ENCODE data around the gene FASTK. TPM values are rescaled to one million over a fixed set of nuclear protein-coding genes. Genes with fewer than 3 reads are reported as not detected.

The FASTK gene
- total RNA-seq, 1 donor from 2014 or later, result 121 TPM

DNA sequence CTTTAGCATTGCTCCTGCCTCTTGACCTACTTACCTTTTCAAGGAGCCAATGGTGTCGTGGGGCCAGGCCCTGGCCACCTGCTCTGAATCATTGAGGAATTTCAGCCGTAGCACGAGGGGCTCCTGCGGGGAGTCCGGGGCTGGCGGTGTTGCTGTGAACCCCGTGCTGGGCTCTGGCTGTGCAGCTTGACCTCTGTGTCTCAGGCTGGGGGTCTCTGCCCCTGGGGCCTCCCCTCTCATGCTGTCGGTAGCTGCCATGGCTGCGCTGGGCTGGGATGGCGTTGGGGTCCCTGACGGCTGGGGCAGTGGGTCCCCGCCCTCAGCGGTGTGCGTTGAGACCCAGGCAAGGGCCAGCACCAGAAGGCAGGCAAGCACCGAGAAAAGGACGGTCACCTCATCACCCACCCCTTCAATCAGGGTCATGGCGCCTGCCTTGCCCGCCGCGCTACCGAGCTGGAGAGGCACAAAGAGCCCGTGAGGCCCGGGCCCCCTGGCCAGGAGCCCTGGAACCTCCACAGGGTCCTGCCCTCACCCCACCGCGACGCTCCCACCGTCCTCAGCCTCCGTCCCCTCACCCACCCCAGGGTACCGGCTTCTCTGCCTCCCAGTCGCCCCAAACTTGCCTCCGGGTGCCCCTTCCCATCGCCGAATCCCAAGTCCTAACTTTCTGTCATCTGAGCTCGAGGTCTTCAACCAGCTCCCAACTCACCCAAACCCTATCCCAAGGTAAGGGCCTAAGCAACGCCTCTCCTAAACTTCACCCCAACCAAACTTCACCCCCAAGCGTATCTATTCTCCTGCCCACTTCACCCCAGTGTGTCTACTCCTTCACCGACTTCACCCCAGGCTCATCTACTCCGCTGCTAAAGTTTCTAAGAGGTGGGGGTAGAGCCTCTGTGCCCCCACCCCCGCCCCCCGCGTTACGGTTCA, 1.8 kb upstream of the FASTK start:
- DNase-seq (ENCODE audit: low spot score), result no peak

DNA sequence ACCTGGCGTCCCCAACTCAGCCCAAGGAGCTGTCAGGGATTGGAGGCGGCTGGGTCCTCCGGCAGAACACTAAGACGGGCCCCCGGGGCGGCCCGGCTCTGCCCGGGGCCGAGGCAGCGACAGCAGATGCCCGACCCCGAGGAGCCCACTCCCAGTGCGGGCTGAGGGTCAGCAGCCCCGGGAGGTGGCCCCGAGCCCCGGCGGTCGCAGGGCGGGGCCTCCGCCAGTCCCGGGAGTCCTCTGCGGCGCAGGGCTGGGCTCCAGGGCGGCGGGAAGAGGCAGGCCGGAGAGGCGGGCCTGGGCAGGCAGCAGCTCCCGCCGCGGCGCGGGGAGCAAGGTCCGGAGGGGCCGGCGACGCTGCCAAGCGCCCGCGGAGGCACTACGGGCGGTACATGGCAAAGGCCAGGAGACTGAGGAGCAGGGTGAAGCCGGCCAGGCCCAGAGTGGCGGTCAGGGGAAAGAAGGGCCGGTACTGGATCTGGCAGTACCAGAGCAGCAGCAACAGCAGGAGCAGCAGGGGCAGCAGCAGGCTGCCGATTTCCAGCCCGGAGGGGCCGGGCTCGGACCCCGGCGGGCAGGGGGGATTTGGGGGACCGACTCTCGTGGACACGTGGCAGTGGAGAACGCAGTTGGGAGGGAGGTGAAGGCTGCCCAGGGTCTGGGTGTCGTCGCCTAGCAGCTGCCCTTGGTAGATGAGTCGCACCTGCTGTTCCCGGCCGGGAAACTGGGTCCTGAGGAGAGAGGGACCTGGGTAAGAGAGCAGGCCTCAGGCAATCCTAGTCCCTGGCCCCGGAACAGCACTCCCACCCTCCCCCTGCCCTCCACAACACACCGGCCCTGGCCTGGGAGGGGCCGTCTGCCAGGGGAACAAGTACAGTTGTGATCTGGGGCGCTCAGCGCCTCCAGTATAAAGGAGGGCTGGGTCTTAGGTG, 827 bp upstream of the FASTK start:
- DNase-seq (ENCODE audit: low spot score), result no peak

DNA sequence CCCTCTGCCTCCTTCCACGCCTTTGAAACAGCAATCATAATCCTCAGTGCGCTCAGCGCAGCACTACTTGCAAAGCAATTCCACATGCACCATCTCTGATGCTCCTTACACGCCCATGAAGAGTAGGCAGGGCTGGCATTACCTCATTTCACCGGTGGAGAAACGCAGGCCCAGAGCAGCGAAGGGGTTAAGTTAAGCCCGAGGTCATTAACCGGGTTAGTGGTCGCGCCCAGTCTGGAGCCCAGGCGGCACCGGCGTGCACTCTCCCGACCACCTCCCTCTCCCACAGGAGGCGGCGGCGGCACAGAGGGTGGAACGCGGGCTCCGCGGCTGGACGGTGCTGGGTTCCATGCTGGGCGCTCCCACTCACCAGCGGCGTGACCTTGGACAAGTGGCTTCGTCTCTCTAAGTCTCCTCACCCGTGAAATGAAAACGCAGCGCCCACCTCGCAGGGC, 515 bp downstream of the FASTK start:
- no peak for DNase-seq (ENCODE audit: low spot score)

DNA sequence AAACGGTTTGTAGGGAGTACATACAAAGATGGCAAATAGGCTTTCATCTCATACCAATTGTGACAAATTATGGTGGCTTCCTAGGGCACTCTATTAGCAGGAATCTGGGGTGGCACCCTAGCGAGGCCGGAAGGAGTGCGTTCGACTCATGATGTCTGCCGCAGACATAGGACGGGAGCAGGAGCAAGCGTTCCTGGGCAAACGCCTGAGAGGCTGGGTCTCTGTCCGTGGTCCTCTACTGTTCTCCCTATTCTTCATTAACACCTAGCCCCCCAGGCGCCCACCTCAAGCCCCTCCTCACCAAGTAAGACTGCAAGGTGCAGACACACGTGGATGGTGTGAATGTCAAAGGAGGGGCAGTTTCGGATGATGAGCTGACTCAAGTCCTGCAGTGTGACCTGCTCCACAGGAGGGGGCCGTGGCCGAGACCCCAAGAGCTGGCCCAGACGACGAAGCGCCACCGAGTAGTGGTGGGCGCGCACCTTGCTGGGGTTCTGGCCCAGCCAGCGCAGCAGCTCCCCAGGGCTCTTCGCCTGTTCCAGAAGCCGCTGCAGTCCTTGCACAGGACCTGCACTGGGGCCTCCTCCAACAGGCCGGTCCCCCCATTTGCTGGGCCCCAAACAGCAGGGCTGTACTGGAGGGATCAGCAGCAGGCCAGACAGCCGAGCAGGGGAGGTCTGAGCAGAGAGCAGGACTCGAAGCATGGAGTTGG, 1.3 kb downstream of the FASTK start:
- DNase-seq (ENCODE audit: low spot score), result no peak

DNA sequence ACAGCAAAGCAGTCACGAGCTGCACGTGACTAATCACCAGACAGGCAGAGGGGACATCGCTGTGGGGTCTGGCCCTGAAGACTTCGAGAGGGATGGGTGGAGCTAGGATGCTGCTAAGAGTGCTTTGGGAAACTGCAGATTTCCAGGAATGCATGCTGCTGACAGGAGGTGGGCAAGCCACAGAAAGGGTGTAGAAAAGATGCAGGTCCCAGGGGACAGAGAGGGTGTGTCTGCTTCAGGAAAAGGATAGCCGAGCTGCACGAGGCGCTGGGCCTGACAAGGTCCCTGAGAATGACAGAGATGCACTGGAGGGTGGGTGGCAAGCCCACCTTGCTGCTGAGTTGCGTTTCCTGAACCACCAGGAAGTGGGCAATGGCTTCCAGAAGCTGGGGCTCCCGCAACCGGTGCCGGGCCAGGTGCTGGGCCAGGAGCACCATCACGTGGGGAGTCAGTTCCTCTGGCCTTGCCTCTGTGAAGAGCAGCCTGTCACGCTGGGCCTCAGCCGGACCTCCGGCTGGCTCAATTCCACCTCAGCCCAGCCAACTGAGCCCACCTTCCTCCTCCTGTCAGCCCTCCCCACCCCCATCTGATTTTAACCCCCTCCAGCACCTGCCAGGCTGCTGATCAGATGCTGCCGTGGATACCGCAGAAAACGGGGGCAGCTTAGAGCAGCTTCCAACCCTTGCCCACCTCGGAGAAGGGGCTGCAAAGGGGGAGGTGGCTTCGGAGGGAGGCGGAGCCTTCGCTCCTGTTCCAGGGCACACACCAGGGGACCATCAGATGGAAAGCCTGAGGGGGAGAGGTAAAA, 2.2 kb downstream of the FASTK start:
- no peak for DNase-seq (ENCODE audit: low spot score)

DNA sequence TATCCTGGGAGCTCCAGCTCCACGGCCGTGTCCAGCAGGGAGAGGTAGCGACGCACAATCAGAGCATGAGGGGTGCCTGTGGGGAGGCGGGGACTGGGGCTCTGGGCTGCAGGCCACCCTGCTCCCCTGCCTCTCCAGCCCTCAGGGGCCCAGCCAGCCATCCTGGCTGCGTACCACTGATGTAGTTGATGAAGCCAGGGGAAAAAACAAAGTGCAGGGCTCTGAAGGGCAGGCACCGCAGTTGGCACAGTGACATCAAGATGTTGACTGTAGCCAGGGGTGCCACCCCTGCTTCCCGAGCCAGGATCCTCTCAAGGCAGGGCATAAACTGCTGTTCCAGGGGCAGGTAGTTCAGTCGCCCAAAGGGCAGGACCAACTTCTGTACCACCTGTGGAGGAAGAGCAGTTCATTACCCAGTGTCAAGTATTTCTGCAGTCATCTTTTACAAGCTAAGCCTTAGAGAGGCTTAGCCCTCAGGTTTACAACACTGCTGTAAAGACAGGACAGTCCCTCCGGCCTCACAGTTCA, 2.8 kb downstream of the FASTK start:
- DNase-seq (ENCODE audit: low spot score), result no peak

DNA sequence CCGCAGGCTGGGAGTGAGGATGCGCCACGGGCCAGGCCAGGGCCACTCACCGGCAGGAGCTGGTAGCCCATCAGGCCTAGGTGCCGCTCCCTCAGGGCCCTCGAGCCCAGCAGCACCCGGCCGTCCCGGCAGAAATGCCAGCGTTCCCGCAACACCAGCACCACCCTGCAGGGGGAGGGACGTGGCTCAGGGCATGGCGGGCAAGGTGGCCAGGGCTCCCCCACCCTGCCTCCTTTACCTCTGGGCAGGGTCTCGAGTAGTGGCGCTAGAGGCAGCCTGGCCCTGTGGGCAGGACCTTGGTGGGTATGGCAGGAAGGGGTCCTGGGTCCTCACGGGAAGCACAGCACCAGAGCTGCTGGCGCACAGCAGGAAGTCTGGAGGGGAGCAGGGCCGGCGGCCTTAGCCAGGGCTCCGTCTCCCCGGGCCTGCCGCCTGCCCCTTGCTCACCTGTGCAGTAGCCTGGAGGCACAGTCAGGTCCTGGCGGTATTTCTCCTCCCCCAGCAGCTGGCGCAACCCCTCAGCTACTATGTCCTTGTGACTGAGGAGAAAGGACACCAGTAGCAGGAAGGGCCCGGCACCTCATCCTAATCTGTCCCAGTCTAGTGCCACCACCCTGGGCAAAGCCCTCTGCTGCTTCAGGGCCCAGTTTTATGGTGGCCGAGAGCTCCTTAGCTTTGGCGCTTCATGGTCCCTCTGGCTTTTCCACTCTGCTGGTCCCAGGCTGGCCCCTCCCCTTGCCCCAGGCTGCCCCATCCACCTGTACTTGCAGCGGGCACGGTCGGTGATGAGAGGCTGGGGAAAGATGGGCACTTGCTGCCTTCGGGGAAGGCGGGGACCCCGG, 3.5 kb downstream of the FASTK start:
- no peak for DNase-seq (ENCODE audit: low spot score)

DNA sequence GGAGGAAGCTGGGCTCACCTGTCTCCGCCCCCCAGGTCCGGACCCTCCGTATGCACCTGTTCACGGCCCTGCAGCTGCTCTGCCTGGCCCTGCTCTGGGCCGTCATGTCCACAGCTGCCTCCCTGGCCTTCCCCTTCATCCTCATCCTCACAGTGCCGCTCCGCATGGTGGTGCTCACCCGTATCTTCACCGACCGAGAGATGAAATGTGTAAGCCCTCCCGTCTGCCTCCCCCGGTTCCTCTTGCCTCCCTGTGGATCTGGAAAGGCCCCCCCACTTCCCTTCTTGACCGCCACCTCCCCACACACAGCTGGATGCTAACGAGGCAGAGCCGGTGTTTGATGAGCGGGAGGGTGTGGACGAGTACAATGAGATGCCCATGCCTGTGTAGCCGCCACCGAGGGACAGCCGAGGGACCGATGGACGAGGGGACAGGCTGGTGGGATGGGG, 4.6 kb downstream of the FASTK start:
- DNase-seq (ENCODE audit: low spot score), result no peak

DNA sequence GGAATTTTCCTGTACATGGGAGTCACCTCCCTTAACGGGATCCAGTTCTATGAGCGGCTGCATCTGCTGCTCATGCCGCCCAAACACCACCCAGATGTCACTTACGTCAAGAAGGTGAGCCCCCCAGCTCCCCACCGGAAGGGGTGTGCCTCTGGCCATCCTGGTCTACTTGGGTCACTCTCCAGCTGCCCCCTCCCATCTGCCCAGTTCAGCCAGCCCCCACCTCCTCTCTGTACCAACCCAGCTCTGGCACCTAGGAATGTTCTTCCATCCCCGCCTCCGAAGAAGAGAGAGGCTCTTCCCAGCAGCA, 5.0 kb downstream of the FASTK start:
- no peak for DNase-seq (ENCODE audit: low spot score)

DNA sequence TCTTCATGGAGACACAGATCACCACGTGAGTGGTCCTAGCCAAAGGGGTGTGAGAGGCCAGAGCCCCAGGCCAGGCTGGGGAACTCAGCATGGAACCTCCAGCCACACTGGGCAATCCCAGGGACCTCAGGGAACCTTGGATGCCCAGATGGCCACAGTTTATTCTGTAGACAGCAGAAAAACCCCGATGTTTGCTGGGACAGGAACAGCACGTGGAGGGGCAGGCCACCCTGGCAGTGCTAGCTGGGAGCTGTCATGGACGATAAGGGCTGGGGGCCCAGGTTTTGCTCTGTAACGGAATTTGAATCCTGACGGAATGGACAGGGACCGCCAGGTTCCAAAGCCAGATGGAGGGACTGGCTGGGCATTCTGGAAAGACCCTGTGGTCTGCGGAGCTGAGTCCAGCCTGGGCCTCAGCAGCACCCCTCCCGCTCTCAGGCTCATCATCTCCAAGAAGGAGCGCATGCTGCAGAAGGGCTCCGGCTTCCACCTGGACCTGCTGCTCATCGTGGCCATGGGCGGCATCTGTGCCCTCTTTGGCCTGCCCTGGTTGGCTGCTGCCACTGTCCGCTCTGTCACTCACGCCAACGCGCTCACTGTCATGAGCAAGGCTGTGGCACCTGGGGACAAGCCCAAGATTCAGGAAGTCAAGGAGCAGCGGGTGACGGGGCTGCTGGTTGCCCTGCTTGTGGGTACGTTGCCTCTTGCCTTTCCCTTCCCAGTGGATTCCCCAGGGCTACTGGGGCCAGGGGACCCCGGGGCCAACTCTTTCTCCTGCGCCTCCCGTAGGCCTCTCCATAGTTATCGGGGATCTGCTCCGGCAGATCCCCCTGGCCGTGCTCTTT, 5.6 kb downstream of the FASTK start:
- DNase-seq (ENCODE audit: low spot score), result no peak

DNA sequence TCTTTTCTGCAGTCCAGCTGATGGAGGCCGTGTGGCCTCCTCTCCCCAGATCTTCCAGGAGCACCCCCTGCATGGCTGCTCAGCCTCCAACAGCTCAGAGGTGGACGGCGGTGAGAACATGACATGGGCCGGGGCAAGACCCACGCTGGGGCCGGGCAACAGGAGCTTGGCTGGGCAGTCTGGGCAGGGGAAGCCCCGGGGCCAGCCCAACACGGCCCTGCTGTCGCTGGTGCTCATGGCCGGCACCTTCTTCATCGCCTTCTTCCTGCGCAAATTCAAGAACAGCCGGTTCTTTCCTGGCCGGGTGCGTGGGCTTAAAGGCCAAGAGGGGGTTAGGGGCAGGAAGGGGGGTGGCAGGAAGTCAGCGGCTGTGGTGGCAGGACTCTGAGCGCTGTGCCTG, 6.6 kb downstream of the FASTK start:
- DNase-seq (ENCODE audit: low spot score), result no peak

DNA sequence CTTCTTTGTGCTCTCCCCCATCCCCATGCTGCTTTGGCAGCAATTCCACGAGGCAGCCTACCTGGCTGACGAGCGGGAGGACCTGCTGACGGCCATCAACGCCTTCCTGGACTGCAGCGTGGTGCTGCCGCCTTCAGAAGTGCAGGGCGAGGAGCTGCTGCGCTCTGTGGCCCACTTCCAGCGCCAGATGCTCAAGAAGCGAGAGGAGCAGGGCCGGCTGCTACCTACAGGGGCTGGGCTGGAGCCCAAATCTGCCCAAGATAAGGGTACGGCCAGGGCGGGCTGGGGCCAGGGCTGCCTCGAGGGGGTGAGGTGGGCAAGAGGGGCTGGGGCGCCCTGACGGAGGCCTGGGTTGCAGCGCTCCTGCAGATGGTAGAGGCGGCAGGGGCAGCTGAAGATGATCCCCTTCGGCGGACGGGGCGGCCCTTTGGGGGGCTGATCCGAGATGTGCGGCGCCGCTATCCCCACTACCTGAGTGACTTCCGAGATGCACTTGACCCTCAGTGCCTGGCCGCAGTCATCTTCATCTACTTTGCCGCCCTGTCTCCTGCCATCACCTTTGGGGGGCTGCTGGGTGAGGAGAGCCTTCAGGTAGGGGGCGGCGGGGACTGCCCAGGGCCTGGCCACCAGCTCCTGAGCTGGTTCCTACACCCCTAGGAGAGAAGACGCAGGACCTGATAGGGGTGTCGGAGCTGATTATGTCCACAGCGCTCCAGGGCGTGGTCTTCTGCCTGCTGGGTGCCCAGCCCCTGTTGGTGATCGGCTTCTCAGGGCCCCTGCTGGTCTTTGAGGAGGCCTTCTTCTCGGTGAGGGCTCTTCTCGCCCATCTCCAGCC, 9.4 kb downstream of the FASTK start:
- no peak for DNase-seq (ENCODE audit: low spot score)

DNA sequence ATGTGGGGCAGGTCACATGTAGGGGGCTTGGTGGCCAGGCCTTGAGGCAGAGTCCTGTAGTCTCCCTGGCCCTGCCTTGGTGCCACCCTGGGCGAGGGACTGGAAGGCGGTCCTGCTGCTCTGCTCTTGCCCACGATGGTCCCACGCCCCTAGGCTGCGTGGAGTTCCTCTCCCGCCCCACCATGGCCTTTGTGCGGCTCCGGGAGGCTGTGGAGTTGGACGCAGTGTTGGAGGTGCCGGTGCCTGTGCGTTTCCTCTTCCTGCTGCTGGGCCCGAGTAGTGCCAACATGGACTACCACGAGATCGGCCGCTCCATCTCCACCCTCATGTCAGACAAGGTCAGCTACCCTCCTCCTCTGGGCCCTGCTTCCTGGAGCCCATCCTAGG, 10.0 kb downstream of the FASTK start:
- DNase-seq (ENCODE audit: low spot score), result no peak

DNA sequence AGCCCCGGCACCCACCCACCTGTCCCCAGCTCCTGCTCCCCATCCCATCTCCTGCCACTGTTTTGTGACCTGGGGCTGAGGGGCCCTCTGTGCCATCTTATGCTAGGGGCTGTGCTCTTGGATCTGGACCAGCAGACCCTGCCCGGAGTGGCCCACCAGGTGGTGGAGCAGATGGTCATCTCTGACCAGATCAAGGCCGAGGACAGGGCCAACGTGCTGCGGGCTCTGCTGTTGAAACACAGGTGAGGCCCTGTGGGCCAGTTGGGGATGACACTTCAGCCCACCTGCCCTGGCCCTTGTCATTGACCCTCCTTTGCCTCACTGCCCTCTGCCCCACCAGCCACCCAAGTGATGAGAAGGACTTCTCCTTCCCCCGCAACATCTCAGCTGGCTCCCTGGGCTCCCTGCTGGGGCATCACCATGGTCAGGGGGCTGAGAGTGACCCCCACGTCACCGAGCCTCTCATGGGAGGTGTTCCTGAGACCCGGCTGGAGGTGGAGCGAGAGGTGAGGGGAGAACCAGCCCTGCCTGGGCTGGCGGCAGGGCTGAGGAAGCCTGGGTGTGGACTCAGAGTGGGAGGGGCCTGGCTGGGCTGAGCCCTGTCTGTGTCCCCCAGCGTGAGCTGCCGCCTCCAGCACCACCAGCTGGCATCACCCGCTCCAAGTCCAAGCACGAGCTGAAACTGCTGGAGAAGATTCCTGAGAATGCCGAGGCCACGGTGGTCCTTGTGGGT, 10.6 kb downstream of the FASTK start:
- no peak for DNase-seq (ENCODE audit: low spot score)

DNA sequence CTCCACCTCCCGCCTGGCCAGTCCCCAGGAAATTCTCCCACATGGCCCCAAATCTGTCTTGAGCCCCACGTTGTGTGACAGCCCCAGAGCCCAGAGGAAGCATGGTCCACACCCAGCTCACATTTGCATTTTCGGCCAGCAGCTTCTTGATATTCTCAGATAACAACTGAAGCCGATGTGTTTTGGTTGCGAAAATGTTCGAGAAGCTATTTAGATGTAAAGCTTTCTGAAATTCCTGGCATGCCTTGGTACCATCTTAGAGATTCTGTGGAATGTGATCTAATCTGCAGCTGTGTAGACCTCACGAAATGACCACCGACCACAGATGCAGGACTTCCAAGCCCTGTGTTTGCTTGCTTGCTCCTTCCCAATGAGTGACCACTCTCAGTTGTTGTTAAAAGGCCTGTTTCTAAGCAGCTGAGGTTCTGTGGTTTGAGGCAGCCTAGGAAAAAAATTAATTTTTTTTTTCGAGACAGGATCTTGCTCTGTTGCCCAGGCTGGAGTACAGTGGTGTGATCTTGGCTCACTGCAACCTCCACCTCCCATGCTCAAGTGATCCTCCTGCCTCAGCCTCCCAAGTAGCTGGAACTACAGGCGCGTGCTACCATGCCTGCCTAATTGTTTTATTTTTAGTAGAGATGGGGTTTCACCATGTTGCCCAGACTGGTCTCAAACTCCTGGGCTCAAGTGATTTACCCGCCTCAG, 12.4 kb downstream of the FASTK start:
- DNase-seq (ENCODE audit: low spot score), result no peak

DNA sequence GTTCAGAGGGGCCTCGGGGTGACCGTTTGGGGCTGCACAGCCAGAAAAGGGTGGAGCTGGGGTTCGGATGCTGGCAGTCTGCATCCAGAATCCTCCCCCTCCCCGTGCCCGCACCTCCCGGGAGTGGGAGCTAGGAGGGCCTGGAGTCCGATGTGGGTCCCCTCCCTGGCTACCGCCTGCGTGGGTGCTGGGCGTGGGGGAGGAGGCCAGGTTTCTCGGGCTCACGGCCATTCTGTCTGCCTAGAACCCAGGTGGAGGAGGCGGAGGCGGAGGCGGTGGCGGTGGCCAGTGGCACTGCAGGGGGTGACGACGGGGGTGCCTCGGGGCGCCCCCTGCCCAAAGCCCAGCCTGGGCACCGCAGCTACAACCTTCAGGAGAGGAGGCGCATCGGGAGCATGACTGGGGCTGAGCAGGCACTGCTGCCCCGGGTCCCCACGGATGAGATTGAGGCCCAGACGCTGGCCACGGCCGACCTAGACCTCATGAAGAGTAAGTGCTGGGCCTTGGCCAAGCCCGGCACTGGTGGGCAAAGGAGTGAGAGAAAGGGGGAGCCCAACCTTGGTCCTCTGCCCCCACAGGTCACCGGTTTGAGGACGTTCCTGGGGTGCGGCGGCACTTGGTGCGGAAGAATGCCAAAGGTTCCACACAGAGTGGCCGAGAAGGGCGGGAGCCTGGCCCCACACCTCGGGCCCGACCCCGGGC, 14.2 kb downstream of the FASTK start:
- no peak for DNase-seq (ENCODE audit: low spot score)

Measured in mucosa of gallbladder (tissue), 1 donor.